AG08395 (cell line): ENCODE data around the gene SH3GL1.
A peak's percentile ranks its signal among the peaks of the same experiment; 100 is the strongest.
"Not testable (repeated sequence)": the region's sequence is repeated elsewhere in the genome, so short reads cannot be mapped to it uniquely, and the experiment has no call there.

Experiments
- DNase-seq: peaks from one replicate; pipeline ENCODE4 v3.0.0; 2012; ENCODE audit warnings: mixed read lengths, low spot score

SH3GL1 gene

GRCh38 chr19:4362831-4363545, 37.4 kb downstream of the SH3GL1 start:
- DNase-seq, result no peak

DNA sequence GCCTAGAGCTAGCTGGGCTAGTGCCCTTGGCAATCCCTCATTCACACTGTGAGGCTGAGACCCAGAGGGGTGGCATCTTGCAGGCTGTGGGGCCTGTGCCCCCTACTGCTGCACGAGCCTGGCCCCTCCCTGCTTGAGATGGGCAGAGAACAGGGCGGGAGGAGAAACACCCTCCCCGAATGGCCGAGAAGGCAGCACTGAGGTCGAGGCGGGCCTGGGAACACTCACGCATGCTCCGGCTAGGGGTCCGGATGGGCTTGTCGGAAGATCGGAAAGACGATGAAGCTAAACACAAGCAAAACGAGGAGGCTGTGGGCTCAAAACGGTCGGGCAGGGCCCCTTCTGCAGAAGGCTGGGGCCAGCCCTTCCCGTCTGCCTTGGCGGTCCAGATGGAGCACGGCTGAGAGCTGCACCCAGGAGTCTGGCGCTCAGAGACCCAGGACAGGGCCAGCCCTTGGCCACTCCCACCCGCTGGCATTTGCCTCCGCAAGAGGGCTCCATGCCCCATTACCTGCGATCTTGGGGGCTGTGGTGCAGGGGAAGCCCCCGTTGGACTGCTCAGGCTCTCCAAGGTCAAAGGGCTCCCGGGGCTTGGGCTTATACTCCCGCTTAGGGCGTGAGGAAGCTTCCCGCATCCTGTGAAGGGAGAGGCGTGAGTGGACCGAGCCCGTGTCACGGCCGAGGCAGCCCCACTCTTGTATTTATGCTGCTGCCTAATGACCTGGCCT, 38.1 kb downstream of the SH3GL1 start:
- no peak for DNase-seq

DNA sequence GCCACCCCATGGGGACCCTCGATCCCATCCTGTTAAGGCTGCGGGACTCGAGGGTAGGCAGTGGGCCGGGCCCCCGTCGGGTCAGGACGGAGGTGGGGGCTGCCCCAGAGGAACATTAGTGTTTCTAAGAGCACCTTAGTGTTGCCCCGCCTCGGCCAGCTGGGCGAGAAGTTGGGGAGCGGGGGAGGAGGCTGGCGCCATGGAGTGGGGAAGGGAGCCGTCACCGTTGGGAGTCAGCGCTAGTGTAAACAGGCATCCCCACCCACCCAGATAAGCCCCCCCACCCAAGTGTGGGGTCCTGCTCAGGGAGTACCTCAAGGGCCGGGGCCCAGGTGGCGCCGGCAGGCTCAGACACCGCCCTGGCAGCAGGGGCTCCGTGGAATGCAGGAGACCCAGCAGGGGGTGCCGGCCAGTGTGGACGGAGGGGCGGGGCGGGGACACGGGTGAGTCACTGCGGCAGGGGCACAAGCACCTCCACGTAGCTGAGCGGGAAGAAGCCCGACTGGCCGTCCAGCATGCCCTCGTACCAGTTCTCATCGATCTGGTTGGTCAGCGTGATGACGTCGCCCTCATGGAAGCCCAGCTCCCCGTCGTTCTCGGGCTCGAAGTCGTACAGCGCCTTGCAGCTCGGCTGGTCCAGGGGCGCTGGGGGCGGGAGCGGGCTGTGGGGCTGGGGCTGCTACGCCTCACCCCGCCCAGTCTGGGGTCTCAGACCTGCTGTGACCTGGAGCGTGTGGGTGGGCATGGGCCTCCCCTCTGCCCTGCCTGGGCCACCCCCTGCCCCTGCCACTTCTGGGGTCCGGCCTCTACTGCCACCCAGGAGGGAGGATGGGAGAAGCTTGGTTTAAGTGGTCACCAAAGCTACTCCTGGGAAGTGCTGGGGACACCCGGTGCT, 38.9 kb downstream of the SH3GL1 start:
- DNase-seq, result no peak

GRCh38 chr19:4360641-4361151, 39.7 kb downstream of the SH3GL1 start:
- no peak for DNase-seq

- no peak for DNase-seq
Measured at GRCh38 chr19:4360081-4360569, 40.2 kb downstream of the SH3GL1 start.

GRCh38 chr19:4359627-4360000, 40.7 kb downstream of the SH3GL1 start:
- DNase-seq, result no peak

DNA sequence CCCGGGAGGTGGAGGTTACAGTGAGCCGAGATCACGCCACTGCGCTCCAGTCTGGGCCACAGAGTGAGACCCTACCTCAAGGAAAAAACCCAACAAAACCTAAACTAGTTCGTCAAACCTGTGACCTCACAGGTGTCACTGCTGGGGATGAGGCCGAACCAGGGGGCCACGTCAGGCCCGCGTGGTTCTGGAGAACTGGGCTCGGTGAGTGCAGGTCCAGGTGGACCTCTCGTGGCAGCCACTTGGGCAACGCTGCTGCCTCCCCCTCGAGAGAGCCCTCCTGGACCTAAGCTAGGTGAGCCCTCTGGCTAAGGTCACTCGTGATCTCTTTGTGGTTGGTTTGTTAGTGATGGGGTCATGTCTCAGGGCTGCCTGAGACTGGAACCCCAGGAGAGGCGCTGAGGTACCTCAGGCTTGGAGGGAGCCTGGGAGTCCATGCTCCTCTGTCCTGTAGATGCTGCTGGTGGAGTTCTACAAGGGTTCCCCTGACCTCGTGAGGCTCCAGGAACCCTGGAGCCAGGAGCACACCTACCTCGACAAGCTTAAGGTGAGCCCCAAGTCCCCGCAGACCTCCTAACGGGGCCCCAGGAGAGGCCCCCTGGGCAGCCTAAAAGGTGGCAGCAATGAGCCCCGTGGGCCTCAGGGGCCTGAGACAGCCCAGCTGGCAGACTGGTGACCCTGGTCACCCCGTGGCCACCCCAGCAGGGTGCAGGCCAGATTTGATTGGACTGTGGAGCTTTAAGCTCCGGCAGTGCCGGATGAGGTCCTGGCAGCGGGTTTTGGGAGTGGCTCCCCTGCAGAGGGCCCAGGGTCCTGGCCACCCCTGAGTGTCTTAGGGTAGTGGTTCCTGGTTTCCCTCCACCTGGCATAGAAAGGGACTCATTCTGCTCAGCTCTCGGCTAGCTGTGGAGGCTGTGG, 41.4 kb downstream of the SH3GL1 start:
- no peak for DNase-seq

- no peak for DNase-seq
Measured at GRCh38 chr19:4357921-4358326, 42.4 kb downstream of the SH3GL1 start.

DNA sequence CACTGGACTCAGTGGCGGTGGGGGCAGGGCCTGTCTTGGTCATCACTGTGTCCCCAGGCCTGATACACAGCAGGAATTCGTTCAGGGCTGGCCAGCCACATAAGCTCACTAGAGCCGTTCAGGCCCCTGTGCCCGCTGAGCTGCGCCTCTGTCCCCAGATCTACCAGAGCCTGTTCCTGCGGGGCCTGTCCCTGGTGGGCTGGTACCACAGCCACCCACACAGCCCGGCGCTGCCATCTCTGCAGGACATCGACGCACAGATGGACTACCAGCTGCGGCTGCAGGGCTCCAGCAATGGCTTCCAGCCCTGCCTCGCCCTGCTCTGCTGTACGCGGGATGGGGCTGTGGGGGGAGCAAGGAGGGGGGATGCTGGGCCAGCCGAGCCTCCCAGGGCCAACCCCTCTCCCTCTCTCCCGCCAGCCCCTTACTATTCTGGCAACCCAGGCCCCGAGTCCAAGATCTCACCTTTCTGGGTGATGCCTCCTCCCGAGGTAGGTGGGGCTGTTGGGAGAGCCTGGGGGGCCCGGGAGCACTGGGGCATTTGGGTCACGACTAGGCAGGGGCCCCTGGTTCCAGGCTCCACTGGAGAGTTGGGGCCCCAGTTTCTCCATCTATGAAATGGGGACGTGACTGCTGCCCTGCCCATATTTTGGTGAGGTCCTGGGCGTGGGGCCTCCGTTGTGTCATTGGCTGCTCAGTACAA, 43.1 kb downstream of the SH3GL1 start:
- no peak for DNase-seq

DNA sequence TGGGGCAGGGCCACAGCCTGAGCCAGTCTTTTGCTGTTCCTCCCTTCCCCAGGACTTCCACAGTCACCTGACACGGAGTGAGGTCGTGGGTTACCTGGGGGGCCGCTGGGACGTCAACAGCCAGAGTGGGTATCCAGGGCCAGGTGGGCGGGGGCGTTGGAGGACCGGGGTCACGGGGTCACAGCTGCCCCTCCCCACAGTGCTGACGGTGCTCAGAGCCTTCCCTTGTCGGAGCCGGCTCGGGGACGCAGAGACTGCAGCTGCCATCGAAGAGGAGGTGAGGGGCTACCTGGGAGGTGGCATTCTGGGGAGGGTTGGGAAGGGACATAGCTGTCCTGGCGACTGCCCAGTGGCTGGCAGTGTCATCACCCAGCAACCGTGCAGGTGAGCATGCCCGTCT, 45.5 kb downstream of the SH3GL1 start:
- no peak for DNase-seq

DNA sequence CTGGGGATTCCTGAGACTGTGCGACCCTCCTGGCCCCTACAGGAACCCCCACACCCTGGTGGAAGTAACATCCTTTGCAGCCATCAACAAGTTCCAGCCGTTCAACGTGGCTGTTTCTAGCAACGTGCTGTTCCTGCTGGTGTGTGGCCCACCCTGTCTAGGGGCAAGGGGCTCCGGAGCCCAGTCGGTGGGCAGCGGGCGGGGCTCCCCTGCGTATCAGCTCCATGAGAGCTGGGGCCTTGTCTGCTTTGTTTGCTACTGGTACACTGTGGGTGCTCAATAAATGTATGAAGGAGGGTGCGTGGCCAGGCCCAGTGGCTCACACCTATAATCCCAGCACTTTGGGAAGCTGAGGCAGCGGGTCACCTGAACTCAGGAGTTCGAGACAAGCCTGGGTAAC, 46.1 kb downstream of the SH3GL1 start:
- no peak for DNase-seq

DNA sequence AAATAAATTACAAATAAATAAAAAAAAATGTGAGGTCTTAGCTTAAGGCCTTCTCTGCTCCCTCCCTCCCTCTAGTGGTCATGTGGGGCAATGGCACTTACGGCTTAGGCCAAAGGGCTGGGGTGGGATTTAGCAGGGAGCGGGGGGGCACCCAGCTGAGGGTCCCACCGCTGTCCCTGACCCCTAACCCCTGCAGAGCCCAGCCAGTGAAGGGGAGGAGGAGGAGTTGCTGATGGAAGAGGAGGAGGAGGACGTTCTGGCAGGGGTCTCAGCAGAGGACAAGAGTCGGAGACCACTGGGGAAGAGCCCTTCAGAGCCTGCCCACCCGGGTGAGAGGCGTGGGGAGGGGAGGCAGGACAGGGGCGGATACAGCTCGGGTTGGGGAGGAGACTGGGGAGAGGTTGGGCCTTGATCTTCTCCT, 47.6 kb downstream of the SH3GL1 start:
- DNase-seq, result peak; percentile 69

DNA sequence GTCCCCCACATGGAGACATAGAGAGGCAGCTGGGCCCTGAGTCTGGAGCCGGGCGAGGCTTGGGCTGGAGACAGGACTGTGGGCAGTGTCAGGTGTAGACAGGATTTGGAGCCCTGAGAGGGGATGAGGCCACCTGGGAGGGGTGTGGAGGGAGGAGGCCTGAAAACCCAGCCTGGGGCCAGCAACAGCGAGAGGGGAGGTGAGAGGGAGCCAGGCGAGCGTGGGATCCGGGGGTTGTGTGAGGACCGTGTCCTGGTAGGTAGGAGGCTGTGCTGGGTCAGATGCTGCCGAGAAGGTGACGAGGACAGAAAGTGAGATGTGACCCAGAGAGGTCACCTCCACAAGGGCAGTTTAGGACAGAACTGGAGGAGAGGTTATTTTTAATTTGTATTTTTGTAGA, 49.6 kb downstream of the SH3GL1 start:
- DNase-seq, result no peak

DNA sequence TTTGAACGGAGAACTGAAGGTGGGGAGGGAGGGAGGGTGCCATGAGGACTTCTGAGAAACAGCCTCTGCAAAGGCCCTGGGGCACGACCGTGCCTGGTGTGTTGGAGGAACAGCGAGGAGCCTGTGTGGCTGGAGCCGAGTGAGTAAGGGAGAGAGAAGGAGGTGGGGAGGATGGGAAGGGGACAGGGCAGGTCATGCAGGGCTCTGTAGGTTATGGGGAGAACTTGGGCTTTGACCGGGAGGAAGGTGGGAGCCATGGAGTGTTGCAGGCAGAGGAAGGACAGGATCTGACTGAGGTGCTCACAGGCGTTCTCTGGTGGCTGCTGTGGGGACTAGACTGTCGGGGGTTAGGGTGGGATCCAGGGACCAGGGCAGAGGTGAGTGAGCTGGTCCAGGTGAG, 50.2 kb downstream of the SH3GL1 start:
- no peak for DNase-seq

DNA sequence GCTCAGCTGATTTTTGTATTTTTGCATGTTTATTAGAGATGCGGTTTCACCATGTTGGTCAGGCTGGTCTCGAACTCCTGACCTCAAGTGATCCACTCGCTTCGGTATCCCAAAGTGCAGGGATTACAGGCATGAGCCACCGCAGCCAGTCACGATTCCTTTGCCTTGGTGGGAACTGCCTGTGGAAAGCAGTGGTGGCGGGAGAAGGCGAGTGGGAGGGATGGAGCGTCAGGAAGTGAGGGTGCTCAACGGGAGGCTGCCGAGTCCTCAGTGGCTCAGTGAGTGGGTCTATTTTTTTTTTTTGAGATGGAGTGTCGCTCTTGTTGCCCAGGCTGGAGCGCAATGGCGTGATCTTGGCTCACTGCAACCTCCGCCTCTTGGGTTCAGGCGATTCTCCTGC, 51.1 kb downstream of the SH3GL1 start:
- not testable (repeated sequence) for DNase-seq

DNA sequence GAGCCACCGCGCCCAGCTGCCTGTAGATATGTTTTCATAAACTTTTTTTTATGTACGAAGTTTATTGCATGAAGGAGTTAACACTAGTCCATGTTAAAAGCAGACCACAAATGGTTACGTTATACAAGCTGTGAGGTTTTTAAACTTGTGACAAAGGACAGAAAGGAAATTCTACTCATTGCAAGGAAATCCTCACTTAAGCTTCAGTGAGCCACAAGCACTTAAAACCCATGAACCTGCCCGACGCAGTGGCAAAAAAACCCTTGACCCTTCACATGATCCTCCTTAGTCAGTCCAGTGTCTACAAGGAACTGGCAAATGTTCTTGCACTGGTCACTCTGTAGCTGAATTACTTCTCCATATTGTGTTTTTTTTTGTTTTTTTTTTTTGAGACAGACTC, 52.8 kb downstream of the SH3GL1 start:
- no peak for DNase-seq

DNA sequence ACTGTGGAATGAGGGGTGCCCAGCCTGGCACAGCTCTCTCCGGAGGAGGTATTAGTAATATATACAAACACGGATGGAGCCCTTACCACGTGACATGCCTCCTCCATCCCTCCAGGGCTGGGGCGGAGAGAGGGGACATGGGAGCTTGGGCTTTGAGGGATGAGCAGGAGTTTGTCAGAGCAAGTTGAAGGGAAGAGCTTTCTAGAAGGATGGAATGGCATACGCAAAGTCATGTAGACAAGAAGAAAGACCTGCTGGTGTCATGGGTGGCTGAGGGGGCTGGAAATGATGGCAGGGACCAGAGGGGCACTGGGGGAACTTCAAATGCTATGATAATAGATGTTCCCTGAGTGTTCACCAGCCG, 54.3 kb downstream of the SH3GL1 start:
- no peak for DNase-seq

- no peak for DNase-seq
Measured at GRCh38 chr19:4345342-4346019, 54.9 kb downstream of the SH3GL1 start.

- peak; percentile 85 for DNase-seq
Measured at GRCh38 chr19:4343370-4344307, 56.7 kb downstream of the SH3GL1 start, which contains the start of gene MPND. TSS of gene MPND (plus strand) at chr19:4343562. CDS start at chr19:4343594, 32 bp downstream.
